DOHH2 (cell line): ENCODE data around the gene KCNK6.

ENCODE experiments used
- H3F3A ChIP-seq: fragments of 200-600 bp; sonication (generic), shearing (Covaris generic); 2 replicates; pipeline ENCODE4 v1.6.0; 2016; ENCODE audit warnings: antibody characterized with exemption, mild to moderate bottlenecking; ENCODE audit not compliant: control insufficient read depth, insufficient read depth
- H3K27ac ChIP-seq: fragments of 200-600 bp; sonication (generic); 2 replicates; pipeline ENCODE4 v1.5.1; 2014; ENCODE audit warnings: low read depth, mild to moderate bottlenecking, low read length, moderate library complexity
- H3K27me3 ChIP-seq: fragments of 200-600 bp; sonication (generic); 2 replicates; pipeline ENCODE4 v1.6.1; 2014; ENCODE audit warnings: mild to moderate bottlenecking, low read length, mixed read lengths; ENCODE audit not compliant: control insufficient read depth
- H3K36me3 ChIP-seq: fragments of 200-600 bp; sonication (generic); 2 replicates; pipeline ENCODE4 v1.6.1; 2014; ENCODE audit warnings: mild to moderate bottlenecking, low read length, moderate library complexity, mixed read lengths; ENCODE audit not compliant: control insufficient read depth
- H3K4me1 ChIP-seq: fragments of 200-600 bp; sonication (generic); 2 replicates; pipeline ENCODE4 v1.6.1; 2014; ENCODE audit warnings: mild to moderate bottlenecking, low read length, mixed read lengths; ENCODE audit not compliant: control insufficient read depth
- H3K4me2 ChIP-seq: fragments of 200-600 bp; sonication (generic); 2 replicates; pipeline ENCODE4 v1.6.0; 2014; ENCODE audit warnings: mild to moderate bottlenecking, low read length, moderate library complexity
- H3K4me3 ChIP-seq: fragments of 200-600 bp; sonication (generic); 2 replicates; pipeline ENCODE4 v1.5.1; 2014; ENCODE audit warnings: mild to moderate bottlenecking, low read length, mixed read lengths
- H3K79me2 ChIP-seq: fragments of 200-600 bp; sonication (generic); 2 replicates; pipeline ENCODE4 v1.6.1; 2014; ENCODE audit warnings: mild to moderate bottlenecking, low read length, mixed read lengths; ENCODE audit not compliant: control insufficient read depth
- H3K9me2 ChIP-seq: fragments of 200-600 bp; sonication (generic); replicated peaks from 2 replicates; pipeline ENCODE4 v1.6.1; 2014; ENCODE audit warnings: mild to moderate bottlenecking, low read length, mixed read lengths; ENCODE audit not compliant: control insufficient read depth
- H3K9me3 ChIP-seq: fragments of 200-600 bp; sonication (generic); 2 replicates; pipeline ENCODE4 v1.6.1; 2014; ENCODE audit warnings: antibody characterized with exemption, low read length, mixed read lengths; ENCODE audit not compliant: control insufficient read depth, insufficient read depth
- H4K20me1 ChIP-seq: fragments of 200-600 bp; sonication (generic); 2 replicates; pipeline ENCODE4 v1.6.0; 2014; ENCODE audit warnings: low read depth, mild to moderate bottlenecking, antibody characterized with exemption, low read length, moderate library complexity; ENCODE audit not compliant: control insufficient read depth, insufficient read depth
- CTCF ChIP-seq: fragments of 200-600 bp; sonication (generic); IDR thresholded peaks from one replicate; pipeline ENCODE4 v1.5.1; 2014; ENCODE audit warnings: antibody characterized with exemption, mild to moderate bottlenecking, low read depth, low read length; ENCODE audit not compliant: poor library complexity, severe bottlenecking
- EZH2phosphoT487 ChIP-seq: fragments of 200-600 bp; sonication (generic); IDR thresholded peaks from 2 replicates; pipeline ENCODE4 v1.6.1; 2017; ENCODE audit warnings: borderline replicate concordance, mild to moderate bottlenecking, antibody characterized with exemption, low read length, moderate library complexity, mixed read lengths

Gene KCNK6

GRCh38 chr19:38360351-38360750 is 40.7 kb downstream of the KCNK6 start:
- TF ChIP-seq EZH2phosphoT487 (no peak), CTCF (no peak)
- Histone ChIP-seq H3K9me2 (no peaks in the 10 kb centered on the region), H3K4me2 (no peak overlapping the region)

GRCh38 chr19:38360839-38361631 is 41.4 kb downstream of the KCNK6 start:
- H3F3A ChIP-seq: no peaks in the 10 kb centered on the region
- H3K79me2 ChIP-seq: no peaks in the 10 kb centered on the region
- H3K9me2 ChIP-seq: no peaks in the 10 kb centered on the region
- H3K27ac ChIP-seq: no peak overlapping the region
- peaks cover 16% of the 10 kb centered on the region for H3K4me1 ChIP-seq
- no peaks in the 10 kb centered on the region for H3K36me3 ChIP-seq
- TF ChIP-seq CTCF: no peak
- no peak for TF ChIP-seq EZH2phosphoT487
- H3K9me3 ChIP-seq: no peaks in the 10 kb centered on the region
- H3K4me2 ChIP-seq: peak overlapping the region; percentile 88
- no peaks in the 10 kb centered on the region for H4K20me1 ChIP-seq
- peak overlapping the region; percentile 78 for H3K4me3 ChIP-seq
- H3K27me3 ChIP-seq: peaks cover 48% of the 10 kb centered on the region

More at GRCh38 chr19:38360351-38360750, 40.7 kb downstream of the KCNK6 start:
- H3K4me1 ChIP-seq: peaks cover 16% of the 10 kb centered on the region
- no peaks in the 10 kb centered on the region for H3K9me3 ChIP-seq
- H3K79me2 ChIP-seq: no peaks in the 10 kb centered on the region
- H3K27ac ChIP-seq: no peak overlapping the region
- H3K27me3 ChIP-seq: peaks cover 49% of the 10 kb centered on the region
- no peaks in the 10 kb centered on the region for H4K20me1 ChIP-seq
- H3K36me3 ChIP-seq: no peaks in the 10 kb centered on the region
- H3K4me3 ChIP-seq: no peak overlapping the region
- no peaks in the 10 kb centered on the region for H3F3A ChIP-seq

GRCh38 chr19:38361633-38362075 is 42.0 kb downstream of the KCNK6 start:
- Histone ChIP-seq H3K27me3 (peaks cover 42% of the 10 kb centered on the region), H3K9me3 (no peaks in the 10 kb centered on the region), H3K36me3 (no peaks in the 10 kb centered on the region), H3K27ac (no peak overlapping the region), H3K4me1 (peaks cover 16% of the 10 kb centered on the region), H3K4me3 (peak overlapping the region; percentile 78), H4K20me1 (no peaks in the 10 kb centered on the region), H3K79me2 (no peaks in the 10 kb centered on the region), H3K9me2 (no peaks in the 10 kb centered on the region), H3K4me2 (peak overlapping the region; percentile 88), H3F3A (no peaks in the 10 kb centered on the region)
- no peak for TF ChIP-seq CTCF
- TF ChIP-seq EZH2phosphoT487: no peak
